SU-DHL-6 (cell line): ENCODE measurements around the gene SPTBN1.

Source experiments
- H2AFZ ChIP-seq: fragments of 200-600 bp; sonication (generic); 2 replicates; pipeline ENCODE4 v1.6.1; 2014; ENCODE audit warnings: low read depth, mild to moderate bottlenecking, moderate library complexity, mixed read lengths, antibody characterized with exemption, low read length; ENCODE audit not compliant: severe bottlenecking
- H3F3A ChIP-seq: fragments of 200-600 bp; shearing (Covaris generic); 2 replicates; pipeline ENCODE4 v1.6.0; 2016; ENCODE audit warnings: antibody characterized with exemption, mild to moderate bottlenecking; ENCODE audit not compliant: insufficient read depth
- H3K27ac ChIP-seq: fragments of 200-600 bp; sonication (generic); 2 replicates; pipeline ENCODE4 v1.5.1; 2016; ENCODE audit warnings: low read depth, mild to moderate bottlenecking, low read length, moderate library complexity, mixed read lengths
- H3K27me3 ChIP-seq: fragments of 200-600 bp; sonication (generic), shearing (Covaris generic); 2 replicates; pipeline ENCODE4 v1.6.0; 2014; ENCODE audit warnings: mild to moderate bottlenecking, low read length
- H3K36me3 ChIP-seq: fragments of 200-600 bp; sonication (generic); 2 replicates; pipeline ENCODE4 v1.6.1; 2014; ENCODE audit warnings: mild to moderate bottlenecking, low read length, mixed read lengths
- H3K4me2 ChIP-seq: fragments of 300-600, 200-600 bp; shearing (Covaris generic), sonication (generic); 2 replicates; pipeline ENCODE4 v1.6.0; 2014; ENCODE audit warnings: low read length, low read depth, mild to moderate bottlenecking; ENCODE audit not compliant: poor library complexity, severe bottlenecking
- H3K4me3 ChIP-seq: fragments of 200-600 bp; sonication (generic); 2 replicates; pipeline ENCODE4 v1.5.1; 2014; ENCODE audit warnings: antibody characterized with exemption, low read length, mild to moderate bottlenecking, mixed read lengths; ENCODE audit not compliant: insufficient read depth, poor library complexity, severe bottlenecking
- H3K79me2 ChIP-seq: fragments of 200-600 bp; sonication (generic); 2 replicates; pipeline ENCODE4 v1.6.1; 2014; ENCODE audit warnings: mild to moderate bottlenecking, low read length, moderate library complexity; ENCODE audit not compliant: insufficient read depth
- H3K9ac ChIP-seq: fragments of 200-600 bp; sonication (generic); 2 replicates; pipeline ENCODE4 v1.7.0; 2014; ENCODE audit warnings: mild to moderate bottlenecking, low read length
- H3K9me2 ChIP-seq: fragments of 200-600 bp; sonication (generic); replicated peaks from 2 replicates; pipeline ENCODE4 v1.6.1; 2014; ENCODE audit warnings: low read length; ENCODE audit not compliant: insufficient read depth
- H3K9me3 ChIP-seq: fragments of 200-600 bp; sonication (generic); 2 replicates; pipeline ENCODE4 v1.6.1; 2014; ENCODE audit warnings: low read length, mixed read lengths; ENCODE audit not compliant: insufficient read depth
- H4K20me1 ChIP-seq: fragments of 200-600 bp; sonication (generic); 2 replicates; pipeline ENCODE4 v1.6.1; 2014; ENCODE audit warnings: low read depth, mild to moderate bottlenecking, antibody characterized with exemption, low read length, moderate library complexity, mixed read lengths
- EZH2phosphoT487 ChIP-seq: fragments of 200-600 bp; sonication (generic), shearing (Covaris generic); conservative IDR thresholded peaks from 2 replicates; pipeline ENCODE4 v1.6.1; 2018; ENCODE audit warnings: mild to moderate bottlenecking, antibody characterized with exemption, low read length, moderate library complexity, mixed read lengths
- TF ChIP-seq, protein P1 (sequence below): fragments of 200-600 bp; sonication (generic); IDR thresholded peaks from one replicate; pipeline ENCODE4 v1.5.1; 2017; ENCODE audit warnings: antibody characterized with exemption, mild to moderate bottlenecking, low read length, moderate library complexity; ENCODE audit not compliant: insufficient read depth, poor library complexity, severe bottlenecking

SPTBN1 gene

DNA sequence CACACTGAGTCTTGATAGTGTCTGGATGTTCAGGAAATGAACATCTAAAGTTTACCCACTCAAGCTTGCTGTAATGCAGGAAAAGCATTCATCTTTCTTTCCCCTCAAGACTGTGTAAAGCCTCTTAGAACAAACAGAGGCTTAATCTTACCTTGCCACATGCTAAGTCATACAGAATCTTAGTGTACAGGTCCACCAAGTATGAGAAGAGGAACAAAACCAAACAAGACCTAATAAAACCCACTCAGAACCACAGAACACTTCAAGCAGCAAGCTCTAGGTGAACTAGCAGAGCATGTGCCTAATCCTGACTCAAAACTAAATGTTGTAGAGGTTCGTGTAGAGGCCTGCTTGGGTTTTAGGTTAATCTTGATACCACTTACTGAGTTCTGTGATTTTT, 97.6 kb downstream of the SPTBN1 start:
- H3K79me2 ChIP-seq, result no peaks in the 10 kb centered on the region
- no peaks in the 10 kb centered on the region for H3K9me3 ChIP-seq
- no peaks in the 10 kb centered on the region for H3K27me3 ChIP-seq
- no peak overlapping the region for H3K4me2 ChIP-seq
- no peak overlapping the region for H2AFZ ChIP-seq
- H4K20me1 ChIP-seq, result no peaks in the 10 kb centered on the region
- H3F3A ChIP-seq, result peaks cover 13% of the 10 kb centered on the region; the same call in 1 of the 2 replicates
- no peaks in the 10 kb centered on the region for H3K9me2 ChIP-seq
- TF ChIP-seq, protein P1, sequence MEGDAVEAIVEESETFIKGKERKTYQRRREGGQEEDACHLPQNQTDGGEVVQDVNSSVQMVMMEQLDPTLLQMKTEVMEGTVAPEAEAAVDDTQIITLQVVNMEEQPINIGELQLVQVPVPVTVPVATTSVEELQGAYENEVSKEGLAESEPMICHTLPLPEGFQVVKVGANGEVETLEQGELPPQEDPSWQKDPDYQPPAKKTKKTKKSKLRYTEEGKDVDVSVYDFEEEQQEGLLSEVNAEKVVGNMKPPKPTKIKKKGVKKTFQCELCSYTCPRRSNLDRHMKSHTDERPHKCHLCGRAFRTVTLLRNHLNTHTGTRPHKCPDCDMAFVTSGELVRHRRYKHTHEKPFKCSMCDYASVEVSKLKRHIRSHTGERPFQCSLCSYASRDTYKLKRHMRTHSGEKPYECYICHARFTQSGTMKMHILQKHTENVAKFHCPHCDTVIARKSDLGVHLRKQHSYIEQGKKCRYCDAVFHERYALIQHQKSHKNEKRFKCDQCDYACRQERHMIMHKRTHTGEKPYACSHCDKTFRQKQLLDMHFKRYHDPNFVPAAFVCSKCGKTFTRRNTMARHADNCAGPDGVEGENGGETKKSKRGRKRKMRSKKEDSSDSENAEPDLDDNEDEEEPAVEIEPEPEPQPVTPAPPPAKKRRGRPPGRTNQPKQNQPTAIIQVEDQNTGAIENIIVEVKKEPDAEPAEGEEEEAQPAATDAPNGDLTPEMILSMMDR, result no peak
- TF ChIP-seq EZH2phosphoT487, result no peak
- H3K36me3 ChIP-seq, result no peaks in the 10 kb centered on the region
- H3K9ac ChIP-seq, result no peak overlapping the region
- H3K27ac ChIP-seq, result no peak overlapping the region
- H3K4me3 ChIP-seq, result no peak overlapping the region

DNA sequence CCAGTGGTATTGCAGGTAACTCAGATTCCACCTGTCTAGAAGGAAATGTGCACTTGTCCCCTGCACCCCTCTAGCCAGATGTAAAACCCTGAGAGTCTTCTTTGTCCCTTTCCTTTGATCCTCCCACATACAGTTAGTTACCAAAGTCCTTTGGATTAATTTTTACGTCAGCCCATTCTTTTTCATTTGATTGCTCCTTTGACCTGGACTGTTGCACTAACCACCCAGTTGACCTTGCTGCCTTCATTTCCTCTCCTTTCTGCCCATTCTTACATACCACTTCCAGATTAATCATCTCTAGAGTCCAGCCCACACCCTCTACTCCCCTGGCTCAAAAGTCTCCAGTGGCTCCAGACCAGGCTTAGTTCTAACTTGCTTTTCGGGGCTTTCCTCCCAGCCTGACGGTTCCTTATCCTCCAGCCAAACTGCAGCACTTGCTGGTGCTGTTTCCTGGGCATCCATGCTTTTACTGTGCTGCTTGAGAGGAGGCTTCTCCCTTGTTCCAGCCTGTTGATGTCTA, 99.3 kb downstream of the SPTBN1 start:
- H3K9me2 ChIP-seq, result no peaks in the 10 kb centered on the region
- H3K4me3 ChIP-seq, result no peak overlapping the region
- no peak overlapping the region for H3K9ac ChIP-seq
- no peaks in the 10 kb centered on the region for H3K9me3 ChIP-seq
- H2AFZ ChIP-seq, result no peak overlapping the region
- no peaks in the 10 kb centered on the region for H4K20me1 ChIP-seq
- H3K36me3 ChIP-seq, result no peaks in the 10 kb centered on the region
- peaks cover 13% of the 10 kb centered on the region; the same call in 1 of the 2 replicates for H3F3A ChIP-seq
- no peak overlapping the region for H3K4me2 ChIP-seq
- H3K27ac ChIP-seq, result no peak overlapping the region
- TF ChIP-seq EZH2phosphoT487, result no peak
- TF ChIP-seq, protein P1, result no peak
- no peaks in the 10 kb centered on the region for H3K79me2 ChIP-seq
- no peaks in the 10 kb centered on the region for H3K27me3 ChIP-seq

DNA sequence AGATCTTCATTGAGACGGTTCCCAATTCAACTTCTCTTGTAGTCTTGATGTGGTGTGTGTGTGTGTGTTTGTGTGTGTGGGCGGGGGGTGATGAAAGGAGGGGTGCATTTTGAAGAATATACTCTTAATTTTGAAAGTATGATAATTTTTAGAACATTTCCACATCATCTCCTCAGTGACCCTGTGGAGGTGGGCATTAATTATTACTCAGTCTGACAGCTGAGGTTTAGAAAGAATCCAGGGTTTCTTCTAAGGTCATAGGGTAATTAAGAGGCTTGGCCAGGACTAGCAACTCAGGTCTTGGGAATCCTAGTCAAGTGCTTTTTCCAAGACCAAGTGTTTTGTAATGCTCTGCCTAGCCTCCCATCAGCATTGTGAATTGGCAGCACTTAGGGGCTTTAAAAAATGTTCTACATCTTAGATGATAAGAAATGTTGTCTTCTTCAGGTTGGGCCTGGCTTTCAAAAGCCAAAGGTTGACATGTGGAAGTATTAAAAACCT, 100.5 kb downstream of the SPTBN1 start:
- TF ChIP-seq, protein P1, result no peak
- no peak for TF ChIP-seq EZH2phosphoT487
- H3K27ac ChIP-seq, result no peak overlapping the region
- no peaks in the 10 kb centered on the region for H3K36me3 ChIP-seq
- H3K9ac ChIP-seq, result no peak overlapping the region
- H3K9me3 ChIP-seq, result no peaks in the 10 kb centered on the region
- H4K20me1 ChIP-seq, result no peaks in the 10 kb centered on the region
- H3F3A ChIP-seq, result peaks cover 13% of the 10 kb centered on the region; the same call in 1 of the 2 replicates
- H3K27me3 ChIP-seq, result no peaks in the 10 kb centered on the region
- H3K4me2 ChIP-seq, result no peak overlapping the region
- no peak overlapping the region for H2AFZ ChIP-seq
- no peak overlapping the region for H3K4me3 ChIP-seq
- H3K9me2 ChIP-seq, result no peaks in the 10 kb centered on the region
- no peaks in the 10 kb centered on the region for H3K79me2 ChIP-seq
